Endometrial microvascular endothelial cells (primary cell): ENCODE measurements around the gene FOXP3. TPM values are rescaled to one million over a fixed set of nuclear protein-coding genes. Genes with fewer than 3 reads are reported as not detected.
"Not testable (repeated sequence)": the region's sequence is repeated elsewhere in the genome, so short reads cannot be mapped to it uniquely, and the experiment has no call there.

ENCODE experiments used
- in situ Hi-C: cut with HindIII; loops from 2 replicates; pipeline ENCODE4 v1.10.0; 2017; ENCODE audit warnings: low sequenced_read_pairs, low pct_unique_long_range_greater_than_20kb; ENCODE audit errors: inconsistent ontology term
- total RNA-seq: library from RNA; depleted of rRNA; stranded (reverse); fragments of >200 nt; gene quantifications from one replicate; pipeline ENCODE4 v1.2.3, GENCODE V29; 2015; ENCODE audit errors: inconsistent ontology term

FOXP3 gene, protein sequence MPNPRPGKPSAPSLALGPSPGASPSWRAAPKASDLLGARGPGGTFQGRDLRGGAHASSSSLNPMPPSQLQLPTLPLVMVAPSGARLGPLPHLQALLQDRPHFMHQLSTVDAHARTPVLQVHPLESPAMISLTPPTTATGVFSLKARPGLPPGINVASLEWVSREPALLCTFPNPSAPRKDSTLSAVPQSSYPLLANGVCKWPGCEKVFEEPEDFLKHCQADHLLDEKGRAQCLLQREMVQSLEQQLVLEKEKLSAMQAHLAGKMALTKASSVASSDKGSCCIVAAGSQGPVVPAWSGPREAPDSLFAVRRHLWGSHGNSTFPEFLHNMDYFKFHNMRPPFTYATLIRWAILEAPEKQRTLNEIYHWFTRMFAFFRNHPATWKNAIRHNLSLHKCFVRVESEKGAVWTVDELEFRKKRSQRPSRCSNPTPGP
- 0.28 TPM for total RNA-seq

DNA sequence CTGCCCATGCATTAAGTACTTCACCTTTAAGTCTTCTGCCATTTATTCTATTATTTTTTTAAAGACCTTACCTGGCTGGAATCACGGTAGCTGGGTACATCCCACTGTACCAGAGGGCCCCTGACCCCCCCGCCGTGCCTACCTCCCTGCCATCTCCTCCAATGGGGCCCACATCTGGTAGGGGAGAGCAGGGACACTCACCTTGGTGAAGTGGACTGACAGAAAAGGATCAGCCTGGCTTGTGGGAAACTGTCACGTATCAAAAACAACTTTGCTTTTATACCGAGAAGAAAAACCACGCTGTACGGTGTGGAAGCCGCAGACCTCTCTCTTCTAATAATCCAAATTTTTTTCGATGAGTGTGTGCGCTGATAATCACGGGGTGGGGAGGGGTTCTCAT, at the start of gene FOXP3:
Gene FOXP3, minus strand, starts transcription at position 251 of the 400 bp plus-strand sequence. CDS start 6,205 bp downstream, outside the sequence.
- in situ Hi-C loops, result no loop called here

DNA sequence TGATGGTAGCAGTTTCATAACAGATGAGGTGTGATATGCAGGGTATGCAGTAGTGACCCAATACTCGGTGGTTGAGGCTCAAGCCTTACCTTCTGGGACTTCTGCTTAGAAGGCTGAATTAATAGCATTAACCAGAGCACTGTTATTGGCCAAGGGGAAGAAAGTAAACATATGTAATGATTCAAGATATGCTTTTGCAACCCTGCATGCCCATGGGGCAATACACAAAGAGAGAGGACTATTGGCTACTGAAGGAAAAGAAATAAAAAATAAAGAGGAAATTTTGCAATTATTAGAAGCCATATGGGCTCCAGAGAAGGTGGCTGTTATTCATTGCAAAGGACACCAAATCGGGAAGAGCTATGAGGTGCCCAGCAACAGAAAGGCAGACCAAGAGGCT, 47.7 kb upstream of the FOXP3 start:
- in situ Hi-C loops, result no loop called here

DNA sequence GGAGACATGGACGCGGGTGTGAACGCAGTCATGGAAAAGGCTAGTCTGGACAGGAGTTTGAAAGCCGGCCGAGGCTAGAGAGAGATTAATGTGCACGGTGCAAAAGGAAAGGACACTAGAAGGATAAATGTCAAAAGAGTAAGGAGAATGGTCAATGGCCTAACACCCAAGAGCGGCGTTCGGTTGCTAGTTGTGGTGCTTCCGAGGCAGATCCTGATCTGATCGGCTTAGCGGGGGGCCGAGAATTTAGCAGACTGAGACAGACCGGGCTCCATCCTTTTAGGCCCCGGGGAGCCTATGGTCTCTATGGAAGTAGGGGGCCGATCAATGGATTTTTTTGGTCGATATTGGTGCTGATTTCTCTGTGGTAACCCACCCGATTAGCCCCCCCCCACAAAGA, 45.9 kb upstream of the FOXP3 start:
- in situ Hi-C loops, result no loop called here

DNA sequence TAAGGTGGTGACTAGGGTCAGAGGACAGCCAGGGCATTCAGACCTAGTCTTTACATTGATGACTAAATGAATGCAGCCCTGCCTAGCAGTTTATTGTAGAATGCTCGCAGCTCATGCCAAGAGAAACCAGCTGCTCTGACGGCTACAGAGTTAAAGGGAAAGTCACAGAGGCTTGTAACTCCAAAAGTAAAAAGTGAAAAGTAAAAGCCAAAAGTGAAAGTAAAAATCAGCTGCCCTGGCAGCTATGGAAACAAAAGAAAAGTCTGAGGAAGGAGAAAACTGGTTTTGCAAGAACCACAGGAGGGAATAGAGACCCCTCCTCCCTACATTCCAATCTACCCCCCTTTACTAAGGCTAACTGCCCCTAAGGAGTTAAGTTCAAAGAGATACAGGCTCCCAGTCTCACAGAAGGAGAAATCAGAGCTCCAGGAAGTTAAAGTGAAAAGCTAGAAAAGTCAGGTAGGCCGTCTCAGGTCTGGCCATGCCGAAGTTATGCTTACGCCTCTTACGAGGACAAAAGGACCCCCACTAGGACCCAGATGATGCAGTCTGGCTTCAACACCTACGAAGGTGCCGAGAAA, 45.0 kb upstream of the FOXP3 start:
- in situ Hi-C loops, result no loop called here

DNA sequence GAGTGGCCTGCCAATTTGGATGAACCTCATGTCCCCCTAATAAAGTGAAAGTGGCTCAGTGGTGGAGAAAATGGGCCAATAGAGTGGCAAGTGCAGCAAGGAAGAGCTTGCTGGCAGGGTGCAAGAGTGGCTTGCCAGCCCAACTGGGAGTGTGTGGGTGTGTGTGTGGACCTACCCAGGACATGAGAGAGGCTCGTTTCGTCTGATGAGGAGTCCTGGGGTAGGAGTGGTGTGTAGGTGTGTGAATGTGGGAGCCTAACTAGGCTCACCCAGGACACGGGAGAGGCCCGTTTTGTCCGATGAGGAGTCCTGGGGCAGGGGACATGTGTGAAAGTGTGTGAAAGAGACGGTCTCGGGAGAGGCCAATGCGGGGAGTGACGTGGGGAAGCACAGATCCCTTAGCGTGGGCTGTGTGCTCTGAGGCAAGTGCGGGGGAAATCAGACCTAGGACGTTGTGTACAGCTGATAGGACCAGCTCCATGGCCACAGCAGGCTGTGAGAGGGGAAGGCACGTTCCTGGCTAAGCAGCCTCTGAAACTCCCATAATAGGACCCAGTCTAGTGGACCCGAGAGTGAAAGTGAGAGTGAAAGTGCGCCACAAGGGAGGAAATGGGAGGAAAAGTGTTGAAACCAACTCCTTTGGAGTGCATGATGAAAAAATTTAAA, 44.2 kb upstream of the FOXP3 start:
- in situ Hi-C loops, result no loop called here

DNA sequence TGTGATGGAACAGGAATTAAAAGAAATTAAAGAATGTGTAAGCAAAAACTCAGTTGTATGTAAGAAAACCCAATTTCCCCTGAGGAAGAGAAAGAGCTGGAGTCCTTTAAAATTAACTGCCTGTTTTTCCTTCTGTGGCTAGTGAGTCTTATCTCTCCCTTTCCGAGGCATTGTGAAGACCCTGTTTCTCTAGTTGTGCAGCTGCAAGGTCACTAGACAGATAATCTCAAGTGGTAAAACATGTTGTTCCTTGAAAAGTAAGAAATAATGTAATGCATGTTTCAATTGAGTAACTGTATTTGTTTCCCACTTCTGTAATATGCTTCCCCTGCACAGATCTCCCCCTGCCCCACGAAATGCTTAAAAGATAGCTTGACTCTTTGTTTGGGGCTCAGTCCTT, 43.3 kb upstream of the FOXP3 start:
- in situ Hi-C loops, result not testable (repeated sequence)

DNA sequence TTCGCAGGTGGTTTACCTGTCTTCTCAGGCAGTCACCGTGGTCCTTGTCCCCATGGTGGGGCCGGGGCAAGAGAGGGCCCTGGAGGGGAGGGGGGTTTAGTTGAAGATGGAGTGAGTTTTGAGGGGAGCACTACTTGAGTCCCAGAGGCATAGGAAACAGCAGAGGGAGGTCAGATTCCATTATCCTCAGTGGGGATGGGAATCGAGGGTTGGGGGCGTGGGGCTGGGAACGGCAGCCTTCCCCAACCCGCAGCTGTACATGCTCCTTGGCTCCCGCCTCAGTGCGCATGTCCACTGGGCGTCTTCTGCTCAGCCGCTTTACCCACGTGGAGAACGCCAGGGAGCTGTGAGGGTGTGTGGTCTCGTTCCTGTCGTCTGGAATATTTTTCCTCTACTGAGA, 38.8 kb upstream of the FOXP3 start, which contains the start of gene GAGE10:
Gene GAGE10, plus strand, starts transcription at position 301 of the 400 bp plus-strand sequence. CDS start 1,214 bp downstream, outside the sequence.
- in situ Hi-C loops, result no loop called here

DNA sequence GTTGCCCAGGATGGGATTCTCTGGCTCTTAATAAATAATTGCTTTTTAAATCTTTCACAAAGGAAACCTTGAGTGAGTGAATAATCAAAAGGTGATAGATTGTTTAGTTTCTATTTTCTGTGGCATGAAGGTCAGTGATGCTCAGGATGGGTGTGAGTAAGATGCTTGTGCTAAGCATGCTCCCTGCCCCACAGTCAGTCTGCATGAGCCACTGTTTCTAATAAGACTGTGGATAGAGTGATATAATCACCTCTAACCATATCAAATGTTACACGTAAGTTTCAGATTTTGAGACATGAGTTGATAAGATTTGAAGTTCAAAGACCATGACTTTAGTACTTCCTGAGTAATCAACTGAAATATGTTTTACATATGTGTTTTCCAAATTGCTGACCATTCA, 36.2 kb upstream of the FOXP3 start:
- in situ Hi-C loops, result no loop called here

DNA sequence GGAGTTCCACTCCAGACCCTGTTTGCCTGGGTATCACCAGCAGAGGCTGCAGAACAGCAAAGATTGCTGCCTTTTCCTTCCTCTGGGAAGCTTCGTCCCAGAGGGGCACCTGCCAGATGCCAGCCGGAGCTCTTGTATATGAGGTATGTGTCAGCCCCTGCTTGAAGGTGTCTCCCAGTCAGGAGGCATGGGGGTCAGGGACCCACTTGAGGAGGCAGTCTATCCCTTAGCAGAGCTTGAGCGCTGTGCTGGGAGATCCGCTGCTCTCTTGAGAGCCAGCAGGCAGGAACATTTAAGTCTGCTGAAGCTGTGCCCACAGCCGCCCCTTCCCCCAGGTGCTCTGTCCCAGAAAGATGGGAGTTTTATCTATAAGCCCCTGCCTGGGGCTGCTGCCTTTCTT, 34.8 kb upstream of the FOXP3 start:
- in situ Hi-C loops, result not testable (repeated sequence)

DNA sequence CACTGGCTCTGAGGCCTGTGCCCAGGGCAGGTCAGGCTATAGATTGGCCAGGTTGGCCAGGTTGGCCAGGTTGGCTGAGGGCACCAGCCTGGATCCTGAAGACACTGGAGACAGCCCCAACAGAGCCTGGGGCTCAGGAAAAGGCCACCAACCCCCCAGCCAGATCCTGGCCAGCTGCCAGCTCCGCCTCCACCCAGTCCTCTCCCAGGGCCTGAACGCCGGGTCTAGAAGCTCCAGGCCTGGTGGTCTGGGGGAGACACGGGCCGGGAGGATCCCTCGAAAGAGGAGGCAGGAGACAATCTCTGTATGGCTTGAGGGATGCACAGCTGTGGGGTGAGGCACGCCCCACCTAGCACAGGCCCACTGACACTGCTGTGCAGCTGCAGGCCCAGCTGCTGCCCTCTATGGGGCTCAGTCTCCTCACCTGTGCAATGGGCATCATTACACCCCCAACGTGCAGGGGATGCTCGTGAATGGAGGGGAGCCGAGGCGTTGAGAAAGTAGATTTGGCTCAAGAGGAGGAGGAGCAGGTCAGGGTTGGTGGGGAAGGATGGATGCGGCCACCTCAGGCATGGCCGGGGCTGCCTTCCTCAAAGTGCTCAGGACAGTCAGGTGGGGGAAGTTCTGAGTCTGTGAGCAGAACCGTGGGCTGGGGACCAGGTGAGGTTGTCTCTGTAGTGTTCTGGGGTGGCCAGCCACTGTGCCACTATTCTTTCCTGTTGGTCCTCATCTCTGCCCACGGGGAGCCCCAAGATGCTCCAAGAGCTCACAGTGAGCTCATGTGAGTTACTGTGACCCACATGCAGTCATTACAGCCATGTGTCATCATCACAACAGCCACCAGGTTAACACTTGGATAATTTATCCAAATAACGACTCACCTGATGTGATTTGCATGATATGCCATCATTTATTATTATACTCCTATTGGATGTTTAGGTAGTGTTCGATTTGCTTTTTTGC, 28.2 kb upstream of the FOXP3 start:
- in situ Hi-C loops, result no loop called here

DNA sequence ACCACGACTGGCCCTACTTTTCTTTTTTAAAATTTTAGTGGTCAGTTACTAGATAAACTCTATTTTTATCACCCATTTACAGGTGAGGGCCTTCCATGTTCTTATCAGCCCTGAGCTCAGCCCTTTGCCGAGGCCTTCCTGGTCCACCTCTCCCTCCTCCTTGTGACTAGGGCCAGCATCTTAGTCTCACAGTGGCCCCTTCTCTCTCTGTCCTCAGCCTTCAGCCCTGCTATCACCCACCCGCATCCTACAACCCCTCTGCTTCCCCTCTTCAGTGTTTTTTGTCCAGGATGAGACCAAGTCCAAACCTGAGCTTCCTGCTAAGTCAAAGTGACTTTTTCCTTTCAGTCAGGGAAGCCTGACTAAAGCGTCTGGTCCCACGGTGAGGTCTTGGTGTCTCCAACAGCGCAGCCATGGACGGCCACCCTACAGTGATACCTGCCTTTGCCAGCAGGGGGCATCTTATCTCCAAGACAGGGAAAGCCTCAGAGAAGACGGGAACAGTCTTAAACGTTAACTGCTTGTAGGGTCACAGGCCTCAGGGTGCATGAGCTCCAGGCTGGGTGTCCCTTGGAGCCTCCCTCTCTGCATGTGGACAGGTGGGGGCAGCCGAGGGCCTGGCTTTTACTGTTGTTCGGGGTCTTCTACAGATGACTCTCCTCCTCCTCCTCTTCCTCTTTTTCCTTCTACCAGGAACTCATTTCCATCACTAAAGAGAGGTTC, 27.3 kb upstream of the FOXP3 start:
- in situ Hi-C loops, result no loop called here

DNA sequence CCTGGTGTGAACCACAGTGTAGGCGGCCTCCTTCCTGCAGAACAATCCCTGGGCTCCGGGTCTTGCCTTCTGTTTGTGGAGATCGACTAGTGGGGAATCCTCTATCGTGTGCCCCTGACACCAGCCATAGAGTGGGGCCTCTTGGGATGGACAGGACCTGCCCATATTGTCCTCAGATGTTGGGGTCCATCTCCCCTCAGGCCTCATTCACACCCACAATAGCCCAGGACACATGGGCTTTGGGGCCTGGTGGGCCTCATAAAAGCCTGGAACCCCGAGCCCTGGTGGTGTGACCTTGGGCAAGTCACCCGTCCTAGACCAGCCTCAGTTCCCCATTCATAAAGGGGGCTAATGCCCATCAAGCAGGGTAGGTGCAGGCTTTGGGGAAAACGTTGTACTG, 25.7 kb upstream of the FOXP3 start:
- in situ Hi-C loops, result no loop called here

DNA sequence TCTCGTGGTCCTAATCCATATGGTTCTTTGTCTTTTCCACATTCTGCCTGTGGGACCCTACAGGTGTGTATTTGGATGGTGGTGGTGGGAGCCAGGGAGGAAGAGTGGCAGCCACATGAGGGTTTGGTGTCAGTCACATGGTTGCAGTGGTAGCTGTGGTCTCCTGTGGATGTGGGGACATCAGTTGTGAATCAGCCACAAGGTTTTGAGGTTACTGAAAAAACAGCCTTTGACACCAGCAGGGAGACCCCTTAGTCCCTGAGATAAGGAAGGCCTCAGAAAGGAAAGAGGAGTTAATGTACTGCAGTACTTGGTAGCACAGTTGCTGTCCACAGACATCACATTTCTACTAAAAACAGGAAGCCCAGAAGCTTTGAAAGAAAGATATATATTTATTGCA, 23.2 kb upstream of the FOXP3 start:
- in situ Hi-C loops, result no loop called here

DNA sequence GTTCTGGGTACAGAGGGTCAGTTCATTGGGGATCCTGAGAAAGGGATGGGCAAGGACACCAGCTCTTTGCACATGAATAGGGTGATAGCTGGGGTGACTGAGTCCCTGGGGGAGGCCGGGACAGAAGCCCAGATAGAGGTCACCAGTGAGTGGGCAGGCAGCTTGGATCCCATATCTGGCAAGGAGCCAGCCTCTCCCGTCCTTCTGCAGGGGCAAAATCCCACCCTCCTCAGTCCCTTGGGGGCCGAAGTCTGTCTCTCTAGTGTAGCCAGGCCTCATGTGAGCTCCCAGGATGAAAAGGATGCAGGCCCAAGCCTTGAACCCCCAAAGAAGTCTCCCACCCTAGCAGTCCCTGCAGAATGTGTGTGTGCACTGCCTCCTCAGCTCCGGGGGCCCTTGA, 22.1 kb upstream of the FOXP3 start:
- in situ Hi-C loops, result no loop called here

DNA sequence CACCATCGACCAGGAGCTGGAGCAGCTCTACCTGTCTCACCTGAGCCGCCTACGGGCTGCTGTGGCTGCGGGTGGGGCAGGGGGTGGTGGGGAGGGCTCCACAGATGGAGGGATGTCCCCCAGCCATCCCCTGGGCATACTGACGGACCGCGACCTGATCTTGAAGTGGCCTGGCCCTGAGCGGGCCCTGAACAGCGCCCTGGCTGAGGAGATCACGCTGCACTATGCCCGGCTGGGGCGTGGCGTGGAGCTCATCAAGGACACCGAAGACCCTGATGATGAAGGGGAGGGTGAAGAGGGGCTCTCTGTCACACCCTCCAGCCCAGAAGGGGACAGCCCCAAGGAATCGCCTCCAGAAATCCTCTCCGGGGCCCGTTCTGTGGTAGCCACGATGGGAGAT, 21.6 kb upstream of the FOXP3 start:
- in situ Hi-C loops, result no loop called here

DNA sequence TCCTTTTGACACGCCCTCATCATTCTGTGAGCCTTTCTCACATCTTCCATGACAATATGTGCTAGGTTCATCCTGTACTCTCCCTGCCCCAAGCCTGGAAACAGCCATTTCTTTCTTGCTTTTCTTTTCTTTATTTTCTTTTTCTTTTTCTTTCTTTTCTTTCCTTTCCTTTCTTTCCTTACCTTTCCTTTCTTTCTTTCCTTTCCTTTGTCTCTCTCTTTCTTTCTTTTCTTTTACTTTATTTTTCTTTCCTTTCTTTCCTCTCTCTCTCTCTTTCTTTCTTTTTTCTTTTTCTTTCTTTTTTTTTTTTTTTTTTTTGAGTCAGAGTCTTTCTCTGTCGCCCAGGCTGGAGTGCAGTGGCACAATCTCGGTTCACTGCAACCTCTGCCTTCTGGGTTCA, 19.7 kb upstream of the FOXP3 start:
- in situ Hi-C loops, result no loop called here

DNA sequence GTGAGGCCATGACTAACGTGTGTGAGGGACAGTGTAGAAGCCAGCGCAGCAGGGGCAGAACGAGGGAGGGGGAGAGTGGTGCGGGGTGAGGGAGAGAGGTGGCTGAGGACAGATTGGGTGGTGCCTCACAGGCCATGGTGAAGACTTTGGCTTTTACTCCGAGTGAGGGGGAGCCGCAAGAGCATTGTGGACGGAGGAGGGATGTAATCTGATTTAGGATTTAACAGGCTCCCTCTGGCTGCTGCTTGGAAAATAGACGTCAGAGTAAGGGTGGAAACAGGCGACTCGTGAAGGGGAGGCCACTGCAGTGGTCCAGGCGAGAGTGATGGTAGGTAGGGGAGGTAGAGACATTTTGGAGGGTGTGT, 18.1 kb upstream of the FOXP3 start:
- in situ Hi-C loops, result no loop called here

DNA sequence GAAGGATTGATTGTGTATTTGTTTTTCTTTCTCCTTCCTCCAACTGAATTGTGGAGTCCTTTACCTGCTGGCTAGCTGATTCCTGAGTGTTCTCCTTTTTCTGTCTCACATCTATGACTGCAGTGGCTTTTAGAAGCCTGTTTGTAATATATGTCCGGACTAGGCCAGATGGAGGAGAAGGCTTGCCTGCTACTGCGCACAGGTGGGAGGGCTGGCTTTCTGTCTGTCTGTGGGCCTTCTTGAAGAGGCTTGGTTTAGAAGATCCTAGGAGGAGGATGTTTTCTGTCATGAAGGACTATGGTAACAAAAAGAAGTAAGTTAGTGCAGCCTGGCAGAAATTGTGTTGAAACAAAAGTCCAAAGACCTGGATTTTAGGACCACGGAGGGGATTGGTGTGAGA, 13.6 kb upstream of the FOXP3 start:
- in situ Hi-C loops, result no loop called here

DNA sequence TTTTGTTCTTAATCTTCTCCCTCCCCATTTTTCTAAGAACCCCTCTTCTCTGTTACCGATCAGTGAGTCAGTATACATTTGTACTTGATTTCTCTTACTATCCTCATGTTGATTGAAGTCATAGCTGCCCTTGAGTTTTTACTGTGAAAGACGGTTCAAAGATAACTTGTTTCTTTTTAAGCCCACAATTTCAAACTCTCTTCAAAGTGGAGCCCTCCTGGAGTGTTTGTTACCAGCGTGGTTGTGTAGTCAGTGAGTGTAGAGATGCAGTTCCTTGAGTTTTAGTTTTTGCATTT, 13.0 kb upstream of the FOXP3 start:
- in situ Hi-C loops, result no loop called here
